OCI-LY3 (cell line): Measurements from ENCODE around the gene PCP4.

ENCODE experiments used
- CTCF ChIP-seq: fragments of 200-600, 300-600 bp; sonication (generic); IDR thresholded peaks from 2 replicates; pipeline ENCODE4 v1.5.1; 2014; ENCODE audit warnings: antibody characterized with exemption, low read length, low read depth
- EZH2phosphoT487 ChIP-seq: fragments of 200-600 bp; shearing (Covaris generic); IDR thresholded peaks from 2 replicates; pipeline ENCODE4 v1.6.1; 2018; ENCODE audit warnings: antibody characterized with exemption, mixed run types, low read depth

- no peak for TF ChIP-seq CTCF
- no peak for TF ChIP-seq EZH2phosphoT487
Observed at GRCh38 chr21:39843916-39844315, 23.3 kb upstream of the PCP4 start.
